Endodermal cell (in vitro differentiated cells): ENCODE measurements around the gene GPBP1. TPM values are rescaled to one million over a fixed set of nuclear protein-coding genes. Genes with fewer than 3 reads are reported as not detected.

Experiments
- DNase-seq: peaks from one replicate; pipeline ENCODE4 v3.0.0-alpha.2; 2017
- H3K27ac ChIP-seq: 2 replicates; pipeline ENCODE4 v1.5.1; 2013; ENCODE audit warnings: mild to moderate bottlenecking, low read depth, low read length, moderate library complexity
- H3K27me3 ChIP-seq: 2 replicates; pipeline ENCODE4 v1.6.1; 2013; ENCODE audit warnings: mild to moderate bottlenecking, low read length, moderate library complexity; ENCODE audit not compliant: insufficient read depth, control insufficient read depth, poor library complexity, severe bottlenecking
- H3K36me3 ChIP-seq: 2 replicates; pipeline ENCODE4 v1.7.0; 2013; ENCODE audit warnings: mild to moderate bottlenecking, low read length, moderate library complexity; ENCODE audit not compliant: control insufficient read depth, insufficient read depth
- H3K4me1 ChIP-seq: one replicate; pipeline ENCODE4 v1.7.0; 2013; ENCODE audit warnings: low read length; ENCODE audit not compliant: control insufficient read depth, insufficient read depth
- H3K4me3 ChIP-seq: 2 replicates; pipeline ENCODE4 v1.5.1; 2013; ENCODE audit warnings: mild to moderate bottlenecking, low read length, moderate library complexity
- H3K9ac ChIP-seq: 2 replicates; pipeline ENCODE4 v1.6.1; 2013; ENCODE audit warnings: mild to moderate bottlenecking, low read length, moderate library complexity; ENCODE audit not compliant: poor library complexity, severe bottlenecking; ENCODE audit errors: extremely low read depth
- H3K9me3 ChIP-seq: 2 replicates; pipeline ENCODE4 v1.6.1; 2013; ENCODE audit warnings: mild to moderate bottlenecking, low read length, moderate library complexity; ENCODE audit not compliant: control insufficient read depth
- H3K27ac Mint-ChIP-seq: 2 replicates; pipeline ENCODE4 v1.8.0; 2020; ENCODE audit warnings: mixed read lengths
- H3K27me3 Mint-ChIP-seq: 2 replicates; pipeline ENCODE4 v1.8.0; 2021; ENCODE audit warnings: mild to moderate bottlenecking, mixed read lengths; ENCODE audit not compliant: insufficient read depth
- H3K36me3 Mint-ChIP-seq: 2 replicates; pipeline ENCODE4 v1.8.0; 2020; ENCODE audit warnings: low read depth, mixed read lengths
- H3K4me1 Mint-ChIP-seq: 2 replicates; pipeline ENCODE4 v1.8.0; 2020; ENCODE audit warnings: mixed read lengths
- H3K4me3 Mint-ChIP-seq: 2 replicates; pipeline ENCODE4 v1.8.0; 2020; ENCODE audit warnings: mild to moderate bottlenecking, moderate library complexity, mixed read lengths
- H3K9me3 Mint-ChIP-seq: 2 replicates; pipeline ENCODE4 v1.8.0; 2020; ENCODE audit warnings: mild to moderate bottlenecking, mixed read lengths
- CTCF ChIP-seq: fragments of 200-600 bp; sonication (generic); conservative IDR thresholded peaks from 2 replicates; pipeline ENCODE4 v1.5.0; 2021; ENCODE audit warnings: antibody characterized with exemption, mild to moderate bottlenecking
- WGBS, 2 experiments: methylation state at CpG; one replicate each; pipeline versions ENCODE4 v1.1.5 to v1.1.7; 2013; ENCODE audit warnings: missing lambda C conversion rate in 2 of 2, mixed read lengths in 1 of 2; ENCODE audit not compliant: insufficient coverage in 1 of 2, insufficient read length in 1 of 2; 5-methylcytosine and 5-hydroxymethylcytosine counted together
- total RNA-seq, 2 donors: library from RNA; stranded (reverse); fragmentation: NEBNext Ultra II Directional in 1 of 2; extraction: Animal tissue kit (Norgen Biotek cat#: 25700) in 1 of 2; gene quantifications; 2 replicates in 1 of 2; 3 replicates in 1 of 2; pipeline ENCODE4 v1.2.1, GENCODE V29; 2021

Gene GPBP1
- total RNA-seq, 2 donors from 2014 or later = 109 to 124 TPM

- no peak for TF ChIP-seq CTCF
- WGBS, 2 experiments = 0 to 1% methylated on average over 2 to 11 of the region's 11 CpGs
Measured at GRCh38 chr5:57174890-57175510, 1.1 kb downstream of the GPBP1 start.

GRCh38 chr5:57175551-57176309 is 1.9 kb downstream of the GPBP1 start:
- no peaks in the 10 kb centered on the region for H3K9me3 Mint-ChIP-seq
- peak overlapping the region; percentile 99 for H3K4me3 Mint-ChIP-seq
- H3K27me3 Mint-ChIP-seq = no peaks in the 10 kb centered on the region
- peak overlapping the region; percentile 98 for H3K27ac Mint-ChIP-seq
- no peak for TF ChIP-seq CTCF
- H3K36me3 ChIP-seq = peaks cover 41% of the 10 kb centered on the region
- peaks cover 40% of the 10 kb centered on the region for H3K36me3 Mint-ChIP-seq
- H3K4me1 ChIP-seq = no peaks in the 10 kb centered on the region
- H3K4me3 ChIP-seq = peak overlapping the region; percentile 100
- peaks cover 32% of the 10 kb centered on the region for H3K4me1 Mint-ChIP-seq
- 23 to 32% methylated on average over 6 to 11 of the region's 11 CpGs for WGBS, 2 experiments
- H3K27ac ChIP-seq = no peak overlapping the region
- H3K9ac ChIP-seq = peak overlapping the region; percentile 99
- H3K27me3 ChIP-seq = no peaks in the 10 kb centered on the region
- H3K9me3 ChIP-seq = no peaks in the 10 kb centered on the region
- DNase-seq = no peak

More at GRCh38 chr5:57174890-57175510, 1.1 kb downstream of the GPBP1 start:
- peak overlapping the region; percentile 100 for H3K27ac ChIP-seq
- no peaks in the 10 kb centered on the region for H3K27me3 ChIP-seq
- no peaks in the 10 kb centered on the region for H3K27me3 Mint-ChIP-seq
- peaks cover 34% of the 10 kb centered on the region for H3K36me3 ChIP-seq
- H3K4me3 Mint-ChIP-seq = peak overlapping the region; percentile 99
- no peaks in the 10 kb centered on the region for H3K9me3 ChIP-seq
- H3K36me3 Mint-ChIP-seq = peaks cover 35% of the 10 kb centered on the region
- H3K27ac Mint-ChIP-seq = peak overlapping the region; percentile 98
- H3K9ac ChIP-seq = peak overlapping the region; percentile 99
- H3K9me3 Mint-ChIP-seq = no peaks in the 10 kb centered on the region
- DNase-seq = no peak
- H3K4me3 ChIP-seq = peak overlapping the region; percentile 100
- H3K4me1 Mint-ChIP-seq = peaks cover 32% of the 10 kb centered on the region
- H3K4me1 ChIP-seq = no peaks in the 10 kb centered on the region

- Histone ChIP-seq H3K9me3 (no peaks in the 10 kb centered on the region), H3K36me3 (peaks cover 41% of the 10 kb centered on the region), H3K27me3 (no peaks in the 10 kb centered on the region), H3K4me1 (no peaks in the 10 kb centered on the region), H3K27ac (no peak overlapping the region), H3K4me3 (peak overlapping the region; percentile 100), H3K9ac (peak overlapping the region; percentile 99)
- Mint-ChIP-seq H3K4me3 (peak overlapping the region; percentile 99), H3K4me1 (peaks cover 32% of the 10 kb centered on the region), H3K9me3 (no peaks in the 10 kb centered on the region), H3K27me3 (no peaks in the 10 kb centered on the region), H3K36me3 (peaks cover 44% of the 10 kb centered on the region), H3K27ac (peak overlapping the region; percentile 98)
- TF ChIP-seq CTCF = no peak
- DNase-seq = no peak
- 13 to 20% methylated on average over 7 of the region's 7 CpGs for WGBS, 2 experiments
Measured at GRCh38 chr5:57176350-57176857, 2.5 kb downstream of the GPBP1 start.
